CD4-positive, alpha-beta T cell treated with Interleukin-15 for 4 hours (primary cell): ENCODE measurements around the gene AQP2.

Experiments
- DNase-seq: peaks from one replicate; pipeline ENCODE4 v3.0.0-alpha.2; 2020; ENCODE audit warnings: low spot score

AQP2 gene

DNA sequence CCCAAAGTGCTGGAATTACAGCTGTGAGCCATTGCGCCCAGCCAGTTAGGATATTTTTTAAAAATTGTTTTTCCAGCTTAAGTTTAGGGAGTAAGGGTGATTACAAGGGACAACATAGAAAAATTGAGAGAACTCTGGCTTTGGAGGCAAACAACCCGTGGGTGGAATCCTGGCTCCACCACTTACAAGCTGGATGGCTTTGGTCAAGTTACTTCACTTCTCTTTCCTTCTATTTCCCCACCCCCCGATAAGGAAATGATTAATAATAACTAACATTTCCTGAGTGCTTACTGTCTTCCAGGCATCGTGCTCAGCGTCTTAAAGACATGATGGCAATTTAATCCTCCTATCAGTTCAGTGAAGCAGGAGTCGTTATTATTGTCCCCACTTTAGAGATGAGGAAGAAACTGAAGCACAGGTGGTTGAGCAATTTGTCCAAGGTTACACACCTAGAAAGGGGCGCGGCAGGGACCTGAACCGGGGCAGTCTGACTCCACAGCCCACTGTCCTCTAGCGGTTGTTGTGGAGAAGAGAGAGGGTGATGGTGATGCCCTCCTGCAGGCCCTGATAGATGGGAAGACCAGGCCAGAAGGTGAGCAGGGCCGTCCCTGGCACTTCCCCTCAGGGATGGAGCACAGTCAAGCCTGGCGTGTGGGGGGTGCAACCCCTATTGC, 30.2 kb upstream of the AQP2 start:
- DNase-seq, result no peak

DNA sequence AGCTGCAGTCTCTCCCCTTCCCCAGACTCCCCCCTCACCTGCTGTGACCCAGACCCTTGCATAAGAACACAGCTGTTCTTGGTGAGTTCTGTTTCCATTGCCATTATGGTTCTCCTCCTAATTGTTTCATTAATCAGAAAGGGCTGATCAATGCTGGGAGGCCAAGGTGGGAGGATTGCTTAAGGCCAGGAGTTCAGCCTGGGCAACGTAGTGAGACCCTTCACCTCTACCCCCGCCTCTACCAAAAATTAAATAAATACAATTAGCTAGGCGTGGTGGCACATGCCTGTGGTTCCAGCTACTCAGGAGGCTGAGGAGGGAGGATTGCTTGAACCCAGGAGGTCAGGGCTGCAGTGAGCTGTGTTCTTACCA, 29.6 kb upstream of the AQP2 start:
- no peak for DNase-seq

DNA sequence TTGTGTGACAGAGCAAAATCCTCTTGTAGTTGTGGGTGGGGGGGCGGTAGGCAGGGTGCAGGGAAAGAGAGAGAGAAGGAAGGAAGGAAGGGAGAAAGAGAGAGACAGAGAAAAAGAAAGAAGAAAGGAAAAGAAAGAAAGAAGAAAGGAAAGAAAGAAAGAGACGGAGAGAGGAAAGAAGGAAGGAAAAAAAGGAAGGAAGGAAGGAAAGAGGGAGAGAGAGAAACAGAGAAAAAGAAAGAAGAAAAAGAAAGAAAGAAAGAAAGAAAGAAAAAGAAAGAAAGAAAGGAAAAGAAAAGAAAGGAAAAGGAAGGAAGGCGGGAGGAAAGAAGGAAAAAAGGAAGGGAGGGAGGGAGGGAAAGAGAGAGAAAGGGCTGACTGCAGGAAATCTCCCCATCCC, 29.2 kb upstream of the AQP2 start:
- DNase-seq, result no peak

DNA sequence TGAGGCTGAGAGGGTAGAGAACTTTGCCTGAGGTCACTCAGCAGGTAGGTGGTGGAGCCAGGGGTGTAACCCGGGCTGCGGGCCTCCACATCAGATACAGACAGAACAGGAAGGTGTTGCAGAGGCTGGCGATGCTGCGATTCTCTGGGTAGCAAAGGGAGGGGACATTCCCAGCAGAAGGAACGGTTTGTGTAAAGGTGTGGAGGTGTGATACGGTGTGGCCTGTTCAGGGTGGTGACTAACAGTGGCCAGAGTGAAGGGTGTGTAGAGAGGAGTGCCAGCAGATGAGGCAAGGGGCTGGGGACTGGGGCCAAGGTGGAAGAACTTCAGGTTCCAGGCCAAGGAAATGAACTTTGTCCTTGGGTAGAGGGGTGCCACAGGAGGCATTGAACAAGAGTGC, 28.6 kb upstream of the AQP2 start:
- no peak for DNase-seq

DNA sequence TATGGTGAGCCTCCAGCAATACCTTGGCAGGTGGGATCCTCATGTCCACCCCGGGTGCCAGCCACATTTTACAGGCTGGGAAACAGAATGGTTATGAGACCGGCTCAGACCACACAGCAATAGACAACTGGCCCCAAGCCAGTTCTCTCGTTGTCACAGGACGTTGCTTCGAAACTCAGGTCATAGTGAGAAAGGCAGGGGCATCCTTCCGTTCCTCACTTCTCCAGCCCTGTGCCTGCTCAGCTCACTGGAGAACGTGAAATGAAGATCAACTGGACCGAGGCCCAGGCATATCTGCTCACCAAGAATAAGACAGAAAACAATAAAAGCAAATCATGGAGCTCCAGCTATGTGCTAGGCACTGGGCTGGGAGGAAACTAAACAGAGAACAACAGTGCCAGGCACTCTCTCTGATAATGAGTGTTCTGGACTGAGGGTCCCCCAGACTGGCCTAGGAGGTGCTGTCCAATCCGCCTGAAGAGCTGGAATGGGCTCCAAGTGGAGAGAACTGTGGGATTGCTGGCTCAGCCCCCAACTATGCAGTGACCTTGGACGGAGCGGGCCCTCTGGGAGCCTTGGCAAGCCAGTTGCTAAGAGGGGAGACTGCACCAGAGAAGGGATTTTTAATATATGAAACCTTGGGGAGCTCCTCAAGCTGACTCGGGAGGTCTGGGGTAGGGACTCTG, 28.0 kb upstream of the AQP2 start:
- DNase-seq, result no peak

DNA sequence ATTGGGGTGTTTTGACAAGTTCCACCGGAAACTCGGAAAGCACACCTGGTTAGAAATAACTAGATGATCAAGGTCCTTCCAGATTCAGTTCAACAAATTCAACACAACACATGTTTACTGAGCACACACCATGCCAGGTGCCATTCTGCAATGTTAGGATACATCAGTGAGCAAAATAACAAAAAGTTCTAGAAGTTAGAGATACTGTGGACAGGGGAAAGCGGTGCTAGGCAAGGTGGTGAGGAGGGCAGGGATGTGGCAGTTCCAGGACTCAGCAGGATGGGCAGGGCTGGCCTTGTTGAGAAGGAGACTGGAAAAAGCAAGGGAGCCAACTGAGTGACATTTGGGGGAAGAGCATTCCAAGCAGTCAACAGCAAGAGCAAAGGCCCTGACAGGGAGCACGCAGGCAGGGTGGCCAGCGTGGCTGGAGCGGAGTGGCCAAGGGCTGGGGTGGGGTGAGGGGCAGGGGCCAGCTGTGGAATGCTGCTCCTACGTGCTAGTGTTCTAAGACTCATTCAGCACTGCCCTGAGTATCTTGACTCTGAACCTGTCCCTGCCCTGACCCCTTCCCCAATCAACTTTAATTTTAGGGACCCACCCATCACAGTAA, 27.4 kb upstream of the AQP2 start:
- DNase-seq, result no peak

DNA sequence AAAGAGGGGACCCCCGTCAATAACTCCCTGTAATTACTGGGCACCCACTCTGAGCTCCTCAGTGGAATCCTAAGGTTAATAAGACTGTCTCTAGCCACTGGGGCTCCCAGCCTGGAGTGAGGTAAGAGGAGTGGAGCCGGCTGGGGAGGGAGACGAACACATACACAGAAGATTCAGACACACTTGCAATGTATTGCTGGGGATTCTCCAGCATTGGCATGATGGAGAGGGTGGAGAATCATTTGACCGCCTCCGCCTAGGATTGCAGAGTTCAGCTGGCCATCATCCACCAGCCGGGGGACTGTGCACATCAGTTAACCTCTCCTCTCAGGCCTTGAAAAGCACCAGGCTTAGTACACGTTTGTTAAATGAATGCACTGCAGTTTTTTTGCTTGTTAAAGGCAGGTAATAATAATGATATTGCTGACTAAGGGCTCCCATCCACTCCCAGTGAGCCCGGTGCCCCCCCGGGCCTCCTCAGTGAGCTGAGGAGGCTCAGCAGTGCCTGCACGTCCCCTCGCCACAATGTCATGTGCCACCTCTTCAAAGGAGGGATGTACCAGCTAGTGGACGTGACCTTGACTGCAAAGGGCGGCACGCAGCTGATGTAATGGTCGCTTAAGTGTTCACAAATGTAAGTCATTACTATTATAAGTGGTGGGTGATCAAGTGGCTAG, 26.5 kb upstream of the AQP2 start:
- no peak for DNase-seq

DNA sequence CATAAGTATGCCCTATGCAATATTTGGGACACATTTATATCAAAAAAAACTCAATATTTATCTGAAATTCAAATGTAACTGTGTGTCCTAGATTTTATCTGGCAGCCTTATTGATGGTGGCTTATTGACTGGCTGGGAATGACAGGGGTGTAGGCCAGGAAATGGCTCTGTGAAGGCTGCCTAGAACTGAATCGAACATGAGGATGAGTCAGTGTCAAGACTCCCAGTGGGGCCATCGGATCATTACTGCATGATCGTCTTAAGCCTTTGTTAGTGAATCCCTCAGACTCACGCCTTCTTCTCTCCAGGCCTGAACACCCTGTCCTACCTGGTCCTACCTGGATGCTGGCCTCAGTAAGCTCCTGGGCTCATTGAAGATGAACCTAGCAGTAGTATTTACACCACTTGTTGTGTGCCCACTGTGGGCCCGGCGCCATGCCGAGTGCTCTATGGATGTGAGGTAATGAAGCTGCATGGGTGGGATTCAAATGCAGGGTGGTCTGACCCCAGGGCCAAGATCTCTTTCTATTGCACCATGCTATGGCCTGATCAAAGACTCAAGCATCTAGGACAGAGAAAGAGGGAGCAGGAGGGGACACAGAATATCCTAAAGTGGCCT, 25.8 kb upstream of the AQP2 start:
- DNase-seq, result no peak

DNA sequence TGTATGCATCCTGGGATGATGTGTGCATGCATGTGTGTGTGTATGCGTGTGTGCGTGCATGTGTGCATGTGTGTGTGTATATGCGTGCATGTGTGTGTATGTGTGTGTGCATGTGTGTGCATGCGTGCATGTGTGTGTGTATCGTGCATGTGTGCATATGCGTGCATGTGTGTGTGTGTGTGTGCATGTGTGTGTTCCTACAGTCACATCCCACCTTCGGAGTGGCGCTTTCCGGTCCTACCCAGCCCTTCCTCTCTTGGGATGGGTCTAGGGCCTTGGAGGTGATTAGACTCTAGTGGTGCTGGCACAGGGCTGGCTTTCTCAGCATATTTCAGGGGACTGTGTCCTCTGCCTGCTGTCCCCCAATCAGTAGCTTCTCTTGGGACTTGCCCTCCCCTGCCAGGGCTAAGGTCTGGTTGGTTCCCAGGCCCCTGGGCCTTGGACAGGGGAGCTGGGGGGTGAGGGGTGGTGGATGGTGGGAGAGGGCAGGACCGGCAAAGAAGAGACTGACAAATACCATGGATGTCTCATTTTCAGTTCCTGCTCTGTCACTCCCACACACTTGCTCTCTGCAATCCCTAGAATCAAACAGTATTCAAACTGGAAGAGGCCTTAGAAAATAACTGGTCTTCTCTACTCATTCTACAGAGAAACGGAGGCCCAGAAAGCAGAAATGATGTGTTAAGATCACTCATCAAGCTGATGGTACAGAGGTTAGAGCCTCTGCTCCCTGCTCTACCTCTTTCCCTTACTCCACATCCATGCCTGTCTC, 24.9 kb upstream of the AQP2 start:
- DNase-seq, result no peak

DNA sequence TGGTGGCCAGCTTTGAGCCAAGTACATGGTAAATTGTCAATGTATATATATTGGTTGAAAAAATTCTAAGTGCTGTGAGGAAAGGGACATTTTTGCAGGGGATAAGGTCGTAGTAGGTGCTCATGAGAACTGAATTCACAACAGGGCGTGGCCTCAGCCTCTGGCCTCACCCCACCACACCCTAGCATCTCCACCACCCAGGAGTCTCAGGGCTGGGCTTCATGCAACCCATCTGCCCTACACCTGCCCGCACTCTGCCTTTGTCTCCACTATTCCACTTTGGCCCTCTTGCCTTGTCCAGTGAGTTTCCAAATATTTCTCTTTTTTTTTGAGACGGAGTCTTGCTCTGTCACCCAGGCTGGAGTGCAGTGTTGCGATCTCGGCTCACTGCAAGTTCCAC, 22.1 kb upstream of the AQP2 start:
- DNase-seq, result no peak

DNA sequence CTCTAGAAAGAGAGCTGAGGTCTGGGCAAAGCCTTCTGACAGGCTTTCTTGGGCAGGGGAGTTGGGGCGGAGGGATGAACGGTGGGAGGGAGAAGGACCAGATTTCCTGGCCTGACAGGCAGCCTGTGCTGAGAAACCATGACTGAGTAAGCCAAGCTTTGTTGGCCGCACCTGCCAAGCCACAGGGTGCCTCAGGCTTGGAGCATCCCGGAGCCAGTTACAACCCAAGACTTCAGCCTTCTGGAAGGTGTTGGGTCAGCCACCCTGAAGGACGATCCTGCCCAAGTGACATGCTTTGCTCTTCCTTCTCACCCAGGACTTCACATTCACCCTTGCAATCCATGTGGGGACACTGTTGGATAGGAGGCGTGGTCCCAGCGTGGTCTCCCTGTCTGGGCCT, 21.0 kb upstream of the AQP2 start:
- DNase-seq, result no peak

DNA sequence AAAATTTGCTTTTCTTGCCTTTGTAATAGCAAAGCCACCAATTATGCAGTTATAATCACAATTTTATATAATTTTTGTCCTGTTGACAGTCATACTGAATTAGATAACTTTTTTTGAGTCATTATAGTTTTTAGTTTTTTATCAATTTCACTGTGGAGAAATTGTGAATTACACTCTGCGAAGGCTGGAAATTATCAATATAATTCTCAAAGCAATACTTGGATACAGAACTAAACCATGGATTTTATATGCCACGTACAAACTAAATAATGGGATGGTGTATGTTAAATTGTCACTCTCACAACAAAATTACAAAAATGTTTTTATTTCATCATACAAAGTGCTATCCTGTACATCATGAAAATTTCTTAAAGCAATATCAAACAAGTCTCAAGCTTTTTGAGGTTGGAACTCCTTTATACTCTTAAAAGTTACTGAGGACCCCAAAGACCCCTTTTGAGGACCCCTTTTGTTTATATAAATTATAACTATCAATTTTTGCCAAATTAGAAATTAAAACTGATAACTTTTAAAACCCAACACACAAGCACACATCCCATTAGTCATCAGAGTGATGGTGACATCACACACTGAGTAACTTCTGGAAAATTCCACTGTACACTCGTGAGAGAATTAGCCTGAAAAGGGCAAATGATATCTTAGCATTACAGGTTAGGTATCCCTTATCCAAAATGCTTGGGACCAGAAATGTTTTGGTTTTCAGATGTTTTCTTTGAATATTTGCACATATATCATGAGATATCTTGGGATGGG, 19.8 kb upstream of the AQP2 start:
- DNase-seq, result no peak

DNA sequence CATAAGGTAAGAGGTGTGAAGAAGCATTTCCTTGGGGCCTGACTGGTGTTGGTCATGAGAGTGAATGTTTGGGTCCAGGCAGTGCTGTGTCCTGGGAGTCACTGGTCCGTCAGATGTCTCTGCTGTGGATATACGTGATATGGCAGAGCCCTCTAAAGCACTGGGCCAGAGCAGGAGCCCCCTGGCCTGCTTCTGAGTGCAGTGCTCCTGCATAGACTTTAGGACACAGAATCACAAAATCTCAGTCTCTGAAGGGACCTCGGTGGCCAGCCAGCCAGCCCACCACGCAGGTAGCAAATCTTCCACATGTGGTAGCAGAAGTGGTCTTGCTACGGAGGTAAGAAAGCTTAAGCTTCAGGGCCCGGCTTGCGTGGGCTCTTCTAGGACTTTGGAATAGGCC, 18.5 kb upstream of the AQP2 start:
- DNase-seq, result no peak

DNA sequence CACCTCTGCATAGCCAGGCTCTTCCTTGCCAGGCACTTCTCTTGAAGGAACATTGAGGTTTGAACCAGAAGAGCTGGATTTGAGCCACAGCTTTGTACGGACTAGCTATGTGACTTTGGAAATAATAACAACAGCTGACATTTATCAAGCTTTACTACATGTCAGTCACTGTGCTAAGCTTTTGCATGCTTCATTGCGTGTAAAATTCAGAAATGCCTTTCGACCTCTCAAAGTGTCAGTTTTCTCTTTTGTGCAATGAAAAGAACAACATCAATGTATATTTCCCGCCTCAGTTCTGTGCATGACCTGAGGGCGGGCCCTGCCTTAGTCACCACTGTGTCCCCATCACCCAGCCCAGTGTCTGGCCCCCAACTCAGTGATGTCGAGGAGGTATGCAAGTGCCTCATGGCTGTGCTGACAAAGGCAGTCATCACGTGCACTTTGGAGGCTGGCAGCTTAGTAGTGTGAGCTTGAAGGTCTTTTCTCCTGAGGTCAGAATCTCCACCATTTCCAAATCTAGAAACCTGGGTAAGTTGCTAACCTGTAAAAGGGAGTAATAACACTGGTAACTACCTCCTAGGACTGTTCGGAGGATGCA, 17.9 kb upstream of the AQP2 start:
- no peak for DNase-seq

DNA sequence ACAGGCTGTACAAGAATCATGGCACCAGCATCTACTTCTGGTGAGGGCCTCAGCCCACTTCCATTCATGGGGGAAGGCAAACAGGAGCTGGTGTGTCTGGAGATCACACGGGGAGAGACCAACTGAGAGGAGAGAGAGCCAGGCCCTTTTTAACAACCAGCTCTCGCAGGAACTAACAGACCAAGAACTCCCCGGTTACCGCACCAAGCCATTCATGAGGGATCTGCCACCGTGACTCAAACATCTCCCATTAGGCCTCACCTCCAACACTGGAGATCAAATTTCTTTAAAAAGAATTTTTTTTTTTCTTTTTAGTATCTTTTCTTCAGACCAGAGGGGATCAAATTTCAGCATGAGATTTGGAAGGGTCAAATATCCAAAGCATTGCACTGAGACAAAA, 16.7 kb upstream of the AQP2 start:
- no peak for DNase-seq

DNA sequence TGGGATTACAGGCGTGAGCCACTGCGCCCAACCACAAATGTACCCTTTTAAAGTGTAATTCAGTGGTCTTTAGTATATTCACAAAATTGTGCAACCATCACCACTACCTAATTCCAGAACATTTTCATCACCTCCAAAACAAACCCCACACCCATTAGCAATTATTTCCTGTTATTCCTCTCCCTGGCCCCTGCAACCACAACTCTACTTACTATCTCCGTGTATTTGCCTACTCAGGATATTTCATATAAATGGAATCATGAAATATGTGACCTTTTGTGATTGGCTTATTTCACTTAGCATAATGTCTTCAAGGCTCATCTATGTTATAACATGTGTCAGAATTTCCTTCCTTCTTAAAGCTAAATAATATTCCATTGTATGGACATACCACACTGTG, 16.0 kb upstream of the AQP2 start:
- no peak for DNase-seq

DNA sequence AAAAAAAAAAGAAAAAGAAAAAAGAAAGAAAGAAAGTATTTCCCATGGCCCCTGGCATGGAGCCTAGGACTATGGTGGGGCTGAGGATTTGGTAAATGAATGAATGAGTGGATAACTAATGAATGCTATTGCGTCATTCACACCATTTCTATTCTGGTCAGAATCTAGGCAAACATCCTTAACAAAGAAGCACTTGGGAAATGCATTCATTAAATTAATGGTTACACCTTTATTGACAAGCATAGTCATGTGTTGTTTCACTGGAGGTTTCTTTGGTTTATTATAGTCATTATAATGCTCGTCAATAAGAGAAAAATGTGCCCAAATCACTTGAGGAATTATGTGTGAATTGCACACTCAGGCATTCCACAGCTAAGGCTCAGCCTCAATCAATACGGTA, 13.6 kb upstream of the AQP2 start:
- DNase-seq, result no peak

DNA sequence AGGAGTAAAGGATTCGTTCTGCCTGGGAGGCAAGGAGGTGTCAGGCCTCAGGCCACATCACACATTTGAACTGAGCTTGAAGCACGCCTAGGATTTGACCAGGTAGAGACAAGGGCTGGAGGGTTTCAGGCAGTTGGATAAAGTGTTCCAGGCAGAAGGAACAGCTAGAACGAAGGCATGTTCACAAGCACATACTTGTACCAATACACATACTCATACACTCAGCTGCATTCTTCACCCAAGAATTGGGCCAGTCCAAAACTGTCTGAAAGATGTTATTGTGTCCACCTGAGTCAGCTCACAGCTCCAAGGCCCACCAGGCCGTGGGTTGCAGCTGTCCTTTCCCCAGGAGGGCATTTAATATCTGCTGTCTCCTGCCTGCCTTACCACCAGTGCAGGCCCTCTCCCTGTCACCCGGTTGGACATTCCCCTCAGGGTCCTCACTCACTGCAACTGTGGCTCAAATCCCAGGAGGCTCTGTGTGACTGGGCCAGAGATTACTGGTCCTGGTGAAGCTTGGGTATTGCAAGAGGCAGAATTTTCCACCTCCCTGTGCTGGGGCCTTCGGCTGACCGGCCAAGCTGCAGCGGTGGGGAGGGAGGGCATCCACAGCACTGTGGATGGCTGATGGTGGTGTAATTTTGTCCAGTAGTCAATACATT, 12.8 kb upstream of the AQP2 start:
- no peak for DNase-seq

DNA sequence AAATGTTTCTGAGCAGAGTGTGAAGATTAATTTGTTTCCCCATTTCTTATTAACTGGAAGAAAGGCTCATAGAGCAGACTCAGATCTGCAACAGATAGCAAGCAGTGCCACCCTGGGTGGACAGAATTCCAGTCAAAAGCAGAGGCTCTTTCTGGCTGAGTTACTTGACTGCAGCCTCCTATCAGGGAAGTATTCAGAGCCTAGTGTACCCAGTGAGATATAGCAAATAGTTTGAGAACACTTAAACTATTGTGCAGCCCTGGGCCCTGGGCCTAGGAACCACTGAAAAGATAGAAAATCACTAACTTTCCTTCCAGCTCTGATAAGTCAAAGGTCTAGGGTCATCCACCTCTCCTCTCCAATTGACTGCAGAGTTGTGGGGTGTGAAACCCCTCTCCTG, 11.2 kb upstream of the AQP2 start:
- DNase-seq, result no peak

DNA sequence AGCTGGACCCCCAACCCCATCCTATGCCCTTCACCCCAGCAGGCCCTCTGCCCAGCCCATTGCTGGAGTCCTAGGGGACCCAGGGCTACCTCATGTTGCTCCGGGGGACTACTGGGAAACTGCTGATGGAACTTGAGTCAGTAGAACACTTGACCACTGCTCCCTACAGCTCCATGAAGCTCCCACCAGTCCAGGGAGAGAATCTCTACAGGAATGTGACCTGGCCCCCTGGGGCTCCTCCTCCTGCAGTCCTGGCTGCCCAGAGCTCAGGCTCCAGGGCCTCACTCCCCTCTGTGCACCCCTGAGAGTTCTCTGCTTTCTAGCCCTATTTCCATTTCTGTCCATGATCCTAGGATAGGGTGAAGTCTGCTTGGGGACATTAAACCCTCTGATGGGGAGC, 10.8 kb upstream of the AQP2 start:
- DNase-seq, result no peak
